ENCODE measurements around the gene ACOXL.

The ACOXL gene

GRCh38 chr2:110718990-110719389, 13.4 kb upstream of the ACOXL start:
- FAIRE-seq = no peak

- FAIRE-seq = no peak
Measured at GRCh38 chr2:110720547-110720946, 11.8 kb upstream of the ACOXL start.

GRCh38 chr2:110724820-110725219, 7.6 kb upstream of the ACOXL start:
- no peak for FAIRE-seq

- FAIRE-seq = no peak
Measured at GRCh38 chr2:110725370-110725769, 7.0 kb upstream of the ACOXL start.

GRCh38 chr2:110725859-110726258, 6.5 kb upstream of the ACOXL start:
- FAIRE-seq = no peak

- FAIRE-seq = no peak
Measured at GRCh38 chr2:110726285-110726684, 6.1 kb upstream of the ACOXL start.

- no peak for FAIRE-seq
Measured at GRCh38 chr2:110727923-110728322, 4.5 kb upstream of the ACOXL start.

GRCh38 chr2:110729106-110729505, 3.3 kb upstream of the ACOXL start:
- FAIRE-seq = no peak

- FAIRE-seq = no peak
Measured at GRCh38 chr2:110731064-110731463, 1.3 kb upstream of the ACOXL start.

- no peak for FAIRE-seq
Measured at GRCh38 chr2:110735366-110735765, 3.0 kb downstream of the ACOXL start.

- no peak for FAIRE-seq
Measured at GRCh38 chr2:110737783-110738182, 5.4 kb downstream of the ACOXL start.

GRCh38 chr2:110740747-110741349, 8.5 kb downstream of the ACOXL start:
- FAIRE-seq = no peak

GRCh38 chr2:110741491-110741980, 9.2 kb downstream of the ACOXL start:
- no peak for FAIRE-seq

GRCh38 chr2:110742412-110742811, 10.0 kb downstream of the ACOXL start:
- FAIRE-seq = no peak

- no peak for FAIRE-seq
Measured at GRCh38 chr2:110743600-110743999, 11.2 kb downstream of the ACOXL start.

- no peak for FAIRE-seq
Measured at GRCh38 chr2:110744429-110744828, 12.1 kb downstream of the ACOXL start.

GRCh38 chr2:110745048-110745447, 12.7 kb downstream of the ACOXL start:
- FAIRE-seq = no peak

- no peak for FAIRE-seq
Measured at GRCh38 chr2:110746586-110747521, 14.5 kb downstream of the ACOXL start.

- no peak for FAIRE-seq
Measured at GRCh38 chr2:110747522-110748488, 15.4 kb downstream of the ACOXL start.

GRCh38 chr2:110748489-110748867, 16.1 kb downstream of the ACOXL start:
- no peak for FAIRE-seq

- FAIRE-seq = no peak
Measured at GRCh38 chr2:110751642-110752041, 19.3 kb downstream of the ACOXL start.

GRCh38 chr2:110752871-110753270, 20.5 kb downstream of the ACOXL start:
- no peak for FAIRE-seq
